ENCODE data around the gene PLEKHM3. TPM values are rescaled to one million over a fixed set of nuclear protein-coding genes. Genes with fewer than 3 reads are reported as not detected.

The PLEKHM3 gene
- total and polyA plus RNA-seq, 2 of the 13 experiments (the other 11 are each of a cell fraction or from before 2014, with no cell fraction given) = 4.5 to 4.7 TPM

DNA sequence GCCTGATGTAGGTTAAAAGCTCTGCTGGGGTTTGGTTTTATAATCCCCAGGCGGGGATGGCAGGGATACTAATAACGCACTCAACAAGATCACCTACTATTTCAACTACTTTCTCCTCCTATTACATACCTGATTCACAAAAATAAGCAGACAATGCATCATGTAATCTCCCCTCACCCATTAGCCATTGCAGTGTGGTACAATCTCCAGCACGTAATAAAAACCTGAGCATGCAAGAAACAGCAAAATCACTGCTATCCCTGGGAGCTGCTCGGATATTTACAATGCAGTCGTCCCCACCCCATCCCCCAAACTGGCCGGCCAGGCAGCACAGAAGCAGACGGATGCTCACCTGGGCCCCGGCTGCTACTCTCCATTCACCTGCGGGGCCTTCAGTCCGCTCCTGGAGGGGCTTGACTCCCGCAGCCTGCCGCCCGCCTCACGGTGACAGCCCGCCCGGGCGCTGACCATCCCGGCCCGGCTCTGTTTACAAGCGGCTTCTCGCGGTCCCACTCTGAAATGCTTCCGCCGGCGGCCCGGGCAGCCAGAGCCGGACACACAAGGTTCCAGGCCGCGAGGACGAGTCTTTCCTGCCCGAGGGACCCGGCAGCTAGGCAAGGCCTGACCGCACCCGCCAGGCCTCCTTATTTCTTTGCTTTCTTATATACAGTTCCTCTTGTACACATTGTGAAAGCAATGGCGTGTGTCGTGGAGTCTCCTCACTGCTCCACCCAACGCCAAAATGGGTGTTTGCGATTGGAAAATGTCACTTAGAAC is at the start of gene PLEKHM3 (continued):
- TF ChIP-seq, protein P1, sequence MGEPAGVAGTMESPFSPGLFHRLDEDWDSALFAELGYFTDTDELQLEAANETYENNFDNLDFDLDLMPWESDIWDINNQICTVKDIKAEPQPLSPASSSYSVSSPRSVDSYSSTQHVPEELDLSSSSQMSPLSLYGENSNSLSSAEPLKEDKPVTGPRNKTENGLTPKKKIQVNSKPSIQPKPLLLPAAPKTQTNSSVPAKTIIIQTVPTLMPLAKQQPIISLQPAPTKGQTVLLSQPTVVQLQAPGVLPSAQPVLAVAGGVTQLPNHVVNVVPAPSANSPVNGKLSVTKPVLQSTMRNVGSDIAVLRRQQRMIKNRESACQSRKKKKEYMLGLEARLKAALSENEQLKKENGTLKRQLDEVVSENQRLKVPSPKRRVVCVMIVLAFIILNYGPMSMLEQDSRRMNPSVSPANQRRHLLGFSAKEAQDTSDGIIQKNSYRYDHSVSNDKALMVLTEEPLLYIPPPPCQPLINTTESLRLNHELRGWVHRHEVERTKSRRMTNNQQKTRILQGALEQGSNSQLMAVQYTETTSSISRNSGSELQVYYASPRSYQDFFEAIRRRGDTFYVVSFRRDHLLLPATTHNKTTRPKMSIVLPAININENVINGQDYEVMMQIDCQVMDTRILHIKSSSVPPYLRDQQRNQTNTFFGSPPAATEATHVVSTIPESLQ (CRISPR knock-in tag; conservative IDR thresholded peaks at IDR 0.05) = peak; percentile 95
- TF ChIP-seq ZNF564 (CRISPR knock-in tag; IDR thresholded peaks at IDR 0.05) = peak; percentile 97
- peak; percentile 98 for TF ChIP-seq ZFX (CRISPR knock-in tag; IDR thresholded peaks at IDR 0.05; ENCODE audit: low read depth)
- TF ChIP-seq, protein P2, sequence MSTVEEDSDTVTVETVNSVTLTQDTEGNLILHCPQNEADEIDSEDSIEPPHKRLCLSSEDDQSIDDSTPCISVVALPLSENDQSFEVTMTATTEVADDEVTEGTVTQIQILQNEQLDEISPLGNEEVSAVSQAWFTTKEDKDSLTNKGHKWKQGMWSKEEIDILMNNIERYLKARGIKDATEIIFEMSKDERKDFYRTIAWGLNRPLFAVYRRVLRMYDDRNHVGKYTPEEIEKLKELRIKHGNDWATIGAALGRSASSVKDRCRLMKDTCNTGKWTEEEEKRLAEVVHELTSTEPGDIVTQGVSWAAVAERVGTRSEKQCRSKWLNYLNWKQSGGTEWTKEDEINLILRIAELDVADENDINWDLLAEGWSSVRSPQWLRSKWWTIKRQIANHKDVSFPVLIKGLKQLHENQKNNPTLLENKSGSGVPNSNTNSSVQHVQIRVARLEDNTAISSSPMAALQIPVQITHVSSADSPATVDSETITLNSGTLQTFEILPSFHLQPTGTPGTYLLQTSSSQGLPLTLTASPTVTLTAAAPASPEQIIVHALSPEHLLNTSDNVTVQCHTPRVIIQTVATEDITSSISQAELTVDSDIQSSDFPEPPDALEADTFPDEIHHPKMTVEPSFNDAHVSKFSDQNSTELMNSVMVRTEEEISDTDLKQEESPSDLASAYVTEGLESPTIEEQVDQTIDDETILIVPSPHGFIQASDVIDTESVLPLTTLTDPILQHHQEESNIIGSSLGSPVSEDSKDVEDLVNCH (CRISPR knock-in tag; IDR thresholded peaks at IDR 0.05) = peak; percentile 92; the same call in 1 of the 2 replicates
- peak; percentile 98 for TF ChIP-seq SPEN (CRISPR knock-in tag; IDR thresholded peaks at IDR 0.05; ENCODE audit: low read depth)
- TF ChIP-seq RFX3 (CRISPR knock-in tag; IDR thresholded peaks at IDR 0.05) = 0 out of 2 replicates have a peak, but pooled peaks have one; percentile 44
- TF ChIP-seq FOSL2 (CRISPR knock-in tag; IDR thresholded peaks at IDR 0.05) = peak; percentile 84
- TF ChIP-seq, protein P3, sequence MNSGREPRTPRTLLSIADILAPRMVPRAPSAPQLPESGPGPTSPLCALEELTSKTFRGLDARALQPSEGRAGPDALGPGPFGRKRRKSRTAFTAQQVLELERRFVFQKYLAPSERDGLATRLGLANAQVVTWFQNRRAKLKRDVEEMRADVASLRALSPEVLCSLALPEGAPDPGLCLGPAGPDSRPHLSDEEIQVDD (CRISPR knock-in tag; IDR thresholded peaks at IDR 0.05; ENCODE audit: borderline replicate concordance) = peak; percentile 73; the same call in 1 of the 2 replicates
- TF ChIP-seq ZNF839 (CRISPR knock-in tag; IDR thresholded peaks at IDR 0.05; ENCODE audit: borderline replicate concordance) = peak; percentile 97; the same call in 1 of the 2 replicates
- TF ChIP-seq, protein P4, sequence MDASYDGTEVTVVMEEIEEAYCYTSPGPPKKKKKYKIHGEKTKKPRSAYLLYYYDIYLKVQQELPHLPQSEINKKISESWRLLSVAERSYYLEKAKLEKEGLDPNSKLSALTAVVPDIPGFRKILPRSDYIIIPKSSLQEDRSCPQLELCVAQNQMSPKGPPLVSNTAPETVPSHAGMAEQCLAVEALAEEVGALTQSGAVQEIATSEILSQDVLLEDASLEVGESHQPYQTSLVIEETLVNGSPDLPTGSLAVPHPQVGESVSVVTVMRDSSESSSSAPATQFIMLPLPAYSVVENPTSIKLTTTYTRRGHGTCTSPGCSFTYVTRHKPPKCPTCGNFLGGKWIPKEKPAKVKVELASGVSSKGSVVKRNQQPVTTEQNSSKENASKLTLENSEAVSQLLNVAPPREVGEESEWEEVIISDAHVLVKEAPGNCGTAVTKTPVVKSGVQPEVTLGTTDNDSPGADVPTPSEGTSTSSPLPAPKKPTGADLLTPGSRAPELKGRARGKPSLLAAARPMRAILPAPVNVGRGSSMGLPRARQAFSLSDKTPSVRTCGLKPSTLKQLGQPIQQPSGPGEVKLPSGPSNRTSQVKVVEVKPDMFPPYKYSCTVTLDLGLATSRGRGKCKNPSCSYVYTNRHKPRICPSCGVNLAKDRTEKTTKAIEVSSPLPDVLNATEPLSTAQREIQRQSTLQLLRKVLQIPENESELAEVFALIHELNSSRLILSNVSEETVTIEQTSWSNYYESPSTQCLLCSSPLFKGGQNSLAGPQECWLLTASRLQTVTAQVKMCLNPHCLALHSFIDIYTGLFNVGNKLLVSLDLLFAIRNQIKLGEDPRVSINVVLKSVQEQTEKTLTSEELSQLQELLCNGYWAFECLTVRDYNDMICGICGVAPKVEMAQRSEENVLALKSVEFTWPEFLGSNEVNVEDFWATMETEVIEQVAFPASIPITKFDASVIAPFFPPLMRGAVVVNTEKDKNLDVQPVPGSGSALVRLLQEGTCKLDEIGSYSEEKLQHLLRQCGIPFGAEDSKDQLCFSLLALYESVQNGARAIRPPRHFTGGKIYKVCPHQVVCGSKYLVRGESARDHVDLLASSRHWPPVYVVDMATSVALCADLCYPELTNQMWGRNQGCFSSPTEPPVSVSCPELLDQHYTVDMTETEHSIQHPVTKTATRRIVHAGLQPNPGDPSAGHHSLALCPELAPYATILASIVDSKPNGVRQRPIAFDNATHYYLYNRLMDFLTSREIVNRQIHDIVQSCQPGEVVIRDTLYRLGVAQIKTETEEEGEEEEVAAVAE (CRISPR knock-in tag; IDR thresholded peaks at IDR 0.05; ENCODE audit: borderline replicate concordance) = peak; percentile 94; the same call in 1 of the 2 replicates
- no peak for TF ChIP-seq NFE2L2 (IDR thresholded peaks at IDR 0.05; ENCODE audit: low read length)
- TF ChIP-seq, protein P5, sequence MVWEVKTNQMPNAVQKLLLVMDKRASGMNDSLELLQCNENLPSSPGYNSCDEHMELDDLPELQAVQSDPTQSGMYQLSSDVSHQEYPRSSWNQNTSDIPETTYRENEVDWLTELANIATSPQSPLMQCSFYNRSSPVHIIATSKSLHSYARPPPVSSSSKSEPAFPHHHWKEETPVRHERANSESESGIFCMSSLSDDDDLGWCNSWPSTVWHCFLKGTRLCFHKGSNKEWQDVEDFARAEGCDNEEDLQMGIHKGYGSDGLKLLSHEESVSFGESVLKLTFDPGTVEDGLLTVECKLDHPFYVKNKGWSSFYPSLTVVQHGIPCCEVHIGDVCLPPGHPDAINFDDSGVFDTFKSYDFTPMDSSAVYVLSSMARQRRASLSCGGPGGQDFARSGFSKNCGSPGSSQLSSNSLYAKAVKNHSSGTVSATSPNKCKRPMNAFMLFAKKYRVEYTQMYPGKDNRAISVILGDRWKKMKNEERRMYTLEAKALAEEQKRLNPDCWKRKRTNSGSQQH (CRISPR knock-in tag; IDR thresholded peaks at IDR 0.05; ENCODE audit: low read depth) = peak; percentile 99
- TF ChIP-seq, protein P6, sequence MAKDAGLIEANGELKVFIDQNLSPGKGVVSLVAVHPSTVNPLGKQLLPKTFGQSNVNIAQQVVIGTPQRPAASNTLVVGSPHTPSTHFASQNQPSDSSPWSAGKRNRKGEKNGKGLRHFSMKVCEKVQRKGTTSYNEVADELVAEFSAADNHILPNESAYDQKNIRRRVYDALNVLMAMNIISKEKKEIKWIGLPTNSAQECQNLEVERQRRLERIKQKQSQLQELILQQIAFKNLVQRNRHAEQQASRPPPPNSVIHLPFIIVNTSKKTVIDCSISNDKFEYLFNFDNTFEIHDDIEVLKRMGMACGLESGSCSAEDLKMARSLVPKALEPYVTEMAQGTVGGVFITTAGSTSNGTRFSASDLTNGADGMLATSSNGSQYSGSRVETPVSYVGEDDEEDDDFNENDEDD (CRISPR knock-in tag; IDR thresholded peaks at IDR 0.05; ENCODE audit: borderline replicate concordance) = peak; percentile 83
- TF ChIP-seq, protein P7, sequence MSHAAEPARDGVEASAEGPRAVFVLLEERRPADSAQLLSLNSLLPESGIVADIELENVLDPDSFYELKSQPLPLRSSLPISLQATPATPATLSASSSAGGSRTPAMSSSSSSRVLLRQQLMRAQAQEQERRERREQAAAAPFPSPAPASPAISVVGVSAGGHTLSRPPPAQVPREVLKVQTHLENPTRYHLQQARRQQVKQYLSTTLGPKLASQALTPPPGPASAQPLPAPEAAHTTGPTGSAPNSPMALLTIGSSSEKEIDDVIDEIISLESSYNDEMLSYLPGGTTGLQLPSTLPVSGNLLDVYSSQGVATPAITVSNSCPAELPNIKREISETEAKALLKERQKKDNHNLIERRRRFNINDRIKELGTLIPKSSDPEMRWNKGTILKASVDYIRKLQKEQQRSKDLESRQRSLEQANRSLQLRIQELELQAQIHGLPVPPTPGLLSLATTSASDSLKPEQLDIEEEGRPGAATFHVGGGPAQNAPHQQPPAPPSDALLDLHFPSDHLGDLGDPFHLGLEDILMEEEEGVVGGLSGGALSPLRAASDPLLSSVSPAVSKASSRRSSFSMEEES (CRISPR knock-in tag; IDR thresholded peaks at IDR 0.05) = peak; percentile 82

All from HepG2 (cell line).